Measurements from ENCODE around the gene KCNQ2.

GRCh38 chr20:63387917-63388316, 84.5 kb downstream of the KCNQ2 start:
- TF ChIP-seq, protein P1, sequence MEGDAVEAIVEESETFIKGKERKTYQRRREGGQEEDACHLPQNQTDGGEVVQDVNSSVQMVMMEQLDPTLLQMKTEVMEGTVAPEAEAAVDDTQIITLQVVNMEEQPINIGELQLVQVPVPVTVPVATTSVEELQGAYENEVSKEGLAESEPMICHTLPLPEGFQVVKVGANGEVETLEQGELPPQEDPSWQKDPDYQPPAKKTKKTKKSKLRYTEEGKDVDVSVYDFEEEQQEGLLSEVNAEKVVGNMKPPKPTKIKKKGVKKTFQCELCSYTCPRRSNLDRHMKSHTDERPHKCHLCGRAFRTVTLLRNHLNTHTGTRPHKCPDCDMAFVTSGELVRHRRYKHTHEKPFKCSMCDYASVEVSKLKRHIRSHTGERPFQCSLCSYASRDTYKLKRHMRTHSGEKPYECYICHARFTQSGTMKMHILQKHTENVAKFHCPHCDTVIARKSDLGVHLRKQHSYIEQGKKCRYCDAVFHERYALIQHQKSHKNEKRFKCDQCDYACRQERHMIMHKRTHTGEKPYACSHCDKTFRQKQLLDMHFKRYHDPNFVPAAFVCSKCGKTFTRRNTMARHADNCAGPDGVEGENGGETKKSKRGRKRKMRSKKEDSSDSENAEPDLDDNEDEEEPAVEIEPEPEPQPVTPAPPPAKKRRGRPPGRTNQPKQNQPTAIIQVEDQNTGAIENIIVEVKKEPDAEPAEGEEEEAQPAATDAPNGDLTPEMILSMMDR (IDR thresholded peaks at IDR 0.05), result no peak
- TF ChIP-seq POLR2A (IDR thresholded peaks at IDR 0.05), result no peak
